Cardiac muscle cell (in vitro differentiated cells and primary cell): ENCODE measurements around the gene LYST. TPM values are rescaled to one million over a fixed set of nuclear protein-coding genes. Genes with fewer than 3 reads are reported as not detected.

ENCODE experiments used
- DNase-seq, 2 donors: peaks; one replicate each; pipeline versions ENCODE4 v3.0.0 to v3.0.0-alpha.2; 2010 to 2017; ENCODE audit warnings: low read depth in 1 of 2, low spot score in 1 of 2
- H3K27ac ChIP-seq: fragments of 200-600 bp; sonication (generic); 2 replicates; pipeline ENCODE4 v1.5.1; 2016
- H3K27me3 ChIP-seq: fragments of 200-600 bp; sonication (generic); 2 replicates; pipeline ENCODE4 v1.6.0; 2016; ENCODE audit warnings: control low read depth
- H3K36me3 ChIP-seq: fragments of 200-600 bp; sonication (generic); 2 replicates; pipeline ENCODE4 v1.5.1; 2016; ENCODE audit warnings: control low read depth
- H3K4me1 ChIP-seq: fragments of 200-600 bp; sonication (generic); 2 replicates; pipeline ENCODE4 v1.8.1; 2017; ENCODE audit warnings: low read depth, mild to moderate bottlenecking, mixed run types
- H3K4me3 ChIP-seq: fragments of 200-600 bp; sonication (generic); 2 replicates; pipeline ENCODE4 v1.5.1; 2016; ENCODE audit warnings: mild to moderate bottlenecking
- H3K9me3 ChIP-seq: fragments of 200-600 bp; sonication (generic); 2 replicates; pipeline ENCODE4 v1.5.1; 2017; ENCODE audit warnings: low read depth, mild to moderate bottlenecking, control low read depth
- polyA plus RNA-seq: library from polyadenylated mRNA; unstranded; fragments of >200 nt; fragmentation: Nextera tagmentation; extraction: Ambion mirVana; gene quantifications from 2 replicates; pipeline ENCODE4 v1.2.1, GENCODE V29; 2016
- total RNA-seq: library from RNA; depleted of rRNA; stranded (reverse); fragments of >200 nt; gene quantifications from 2 replicates; pipeline ENCODE4 v1.2.3, GENCODE V29; 2016
- TF ChIP-seq, protein P1 (sequence below): IDR thresholded peaks from 2 replicates; pipeline ENCODE4 v1.5.1; 2012; ENCODE audit warnings: low read depth, mild to moderate bottlenecking, low read length

The LYST gene
- total and polyA plus RNA-seq, 2 experiments from 2014 or later: 4.5 to 5.2 TPM

DNA sequence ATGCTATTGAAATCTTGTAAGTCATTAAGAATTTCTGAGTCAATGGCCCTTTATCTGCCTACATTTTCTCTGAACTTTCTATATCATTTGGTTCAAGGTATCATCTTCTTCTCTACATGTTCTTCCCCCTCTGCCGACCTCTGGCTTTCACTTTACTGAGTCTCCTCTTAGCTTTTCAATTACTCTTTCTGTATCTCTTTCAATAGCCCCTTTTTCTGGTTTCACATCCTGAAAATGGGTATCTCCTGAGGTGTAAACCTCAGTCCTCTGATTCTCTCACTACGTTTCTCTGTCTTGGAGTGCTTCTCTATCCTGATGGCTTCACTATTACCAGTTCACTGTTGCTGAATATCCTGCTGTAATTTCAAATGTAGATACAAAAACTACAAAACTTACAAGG is 98.9 kb downstream of the LYST start:
- H3K27me3 ChIP-seq: no peaks in the 10 kb centered on the region
- no peaks in the 10 kb centered on the region for H3K36me3 ChIP-seq
- no peaks in the 10 kb centered on the region for H3K9me3 ChIP-seq
- H3K4me1 ChIP-seq: no peaks in the 10 kb centered on the region
- TF ChIP-seq, protein P1, sequence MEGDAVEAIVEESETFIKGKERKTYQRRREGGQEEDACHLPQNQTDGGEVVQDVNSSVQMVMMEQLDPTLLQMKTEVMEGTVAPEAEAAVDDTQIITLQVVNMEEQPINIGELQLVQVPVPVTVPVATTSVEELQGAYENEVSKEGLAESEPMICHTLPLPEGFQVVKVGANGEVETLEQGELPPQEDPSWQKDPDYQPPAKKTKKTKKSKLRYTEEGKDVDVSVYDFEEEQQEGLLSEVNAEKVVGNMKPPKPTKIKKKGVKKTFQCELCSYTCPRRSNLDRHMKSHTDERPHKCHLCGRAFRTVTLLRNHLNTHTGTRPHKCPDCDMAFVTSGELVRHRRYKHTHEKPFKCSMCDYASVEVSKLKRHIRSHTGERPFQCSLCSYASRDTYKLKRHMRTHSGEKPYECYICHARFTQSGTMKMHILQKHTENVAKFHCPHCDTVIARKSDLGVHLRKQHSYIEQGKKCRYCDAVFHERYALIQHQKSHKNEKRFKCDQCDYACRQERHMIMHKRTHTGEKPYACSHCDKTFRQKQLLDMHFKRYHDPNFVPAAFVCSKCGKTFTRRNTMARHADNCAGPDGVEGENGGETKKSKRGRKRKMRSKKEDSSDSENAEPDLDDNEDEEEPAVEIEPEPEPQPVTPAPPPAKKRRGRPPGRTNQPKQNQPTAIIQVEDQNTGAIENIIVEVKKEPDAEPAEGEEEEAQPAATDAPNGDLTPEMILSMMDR: no peak
- H3K4me3 ChIP-seq: no peak overlapping the region
- no peak for DNase-seq
- no peak overlapping the region for H3K27ac ChIP-seq

DNA sequence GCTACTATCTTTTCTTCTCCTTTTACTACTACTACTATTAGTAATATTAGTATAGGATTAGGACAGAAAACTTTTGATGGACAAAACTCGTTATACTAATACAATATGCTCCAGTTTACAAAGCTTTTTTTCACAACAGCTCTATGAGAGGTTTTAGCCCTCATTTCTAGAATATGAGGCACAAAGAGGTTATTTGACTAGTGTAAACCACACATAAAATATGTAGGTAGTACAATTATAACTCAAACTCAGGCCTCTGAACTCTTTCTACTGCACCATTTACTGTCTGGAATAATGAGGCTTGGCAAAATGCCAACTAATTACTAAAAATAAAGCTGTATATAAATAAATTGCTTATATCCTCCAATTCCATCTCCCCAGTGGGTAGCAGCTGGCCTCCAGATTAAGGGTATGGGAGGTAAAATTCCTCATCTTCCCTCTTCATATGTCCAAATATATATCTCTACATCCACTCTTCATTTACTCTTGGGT is 99.9 kb downstream of the LYST start:
- H3K27ac ChIP-seq: no peak overlapping the region
- no peak overlapping the region for H3K4me3 ChIP-seq
- DNase-seq: no peak
- TF ChIP-seq, protein P1: no peak
- H3K9me3 ChIP-seq: no peaks in the 10 kb centered on the region
- no peaks in the 10 kb centered on the region for H3K4me1 ChIP-seq
- H3K27me3 ChIP-seq: no peaks in the 10 kb centered on the region
- H3K36me3 ChIP-seq: no peaks in the 10 kb centered on the region

DNA sequence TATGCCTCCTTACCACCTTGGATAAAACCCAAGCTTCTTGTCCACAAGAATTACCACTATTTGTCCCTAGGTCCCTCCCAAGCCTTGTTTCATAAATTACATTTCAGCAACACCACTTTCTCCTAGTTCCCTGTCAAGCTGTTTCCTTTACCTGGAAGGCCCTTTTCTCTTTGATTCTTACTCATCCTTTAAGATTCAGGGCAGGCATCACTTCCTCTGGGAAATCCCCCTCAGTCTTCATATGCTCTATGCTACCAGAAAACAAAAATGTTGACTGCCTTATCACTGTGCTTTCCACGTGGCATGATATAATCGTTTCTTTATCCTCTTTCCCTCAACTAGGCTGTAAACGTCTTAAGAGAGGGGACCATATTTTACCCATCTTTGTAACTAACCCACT is 102.7 kb downstream of the LYST start:
- Histone ChIP-seq H3K4me1 (no peaks in the 10 kb centered on the region), H3K27me3 (no peaks in the 10 kb centered on the region), H3K4me3 (no peak overlapping the region), H3K9me3 (no peaks in the 10 kb centered on the region), H3K27ac (no peak overlapping the region), H3K36me3 (no peaks in the 10 kb centered on the region)
- TF ChIP-seq, protein P1: no peak
- no peak for DNase-seq

DNA sequence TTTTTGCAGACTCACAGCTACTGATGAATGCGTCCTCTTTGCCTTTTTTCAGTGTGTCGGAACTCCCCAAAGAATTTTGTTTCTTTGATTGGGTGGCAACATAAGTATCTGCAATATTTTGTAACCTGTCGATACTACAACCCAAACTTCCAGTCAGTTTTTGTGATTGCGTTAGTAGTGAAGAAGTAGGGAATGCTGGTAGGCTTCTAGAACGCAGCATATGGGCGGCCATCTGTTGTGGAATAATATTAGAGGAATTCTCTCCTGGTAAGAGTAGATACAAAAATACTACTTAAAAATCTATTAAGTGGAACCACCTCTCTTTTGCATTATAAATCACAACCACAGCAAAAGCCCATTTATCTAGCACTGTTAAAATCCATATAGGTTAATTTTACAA is 107.4 kb downstream of the LYST start:
- TF ChIP-seq, protein P1: no peak
- Histone ChIP-seq H3K36me3 (no peaks in the 10 kb centered on the region), H3K9me3 (no peaks in the 10 kb centered on the region), H3K27ac (no peak overlapping the region), H3K4me3 (no peak overlapping the region), H3K4me1 (no peaks in the 10 kb centered on the region), H3K27me3 (no peaks in the 10 kb centered on the region)
- DNase-seq: no peak

DNA sequence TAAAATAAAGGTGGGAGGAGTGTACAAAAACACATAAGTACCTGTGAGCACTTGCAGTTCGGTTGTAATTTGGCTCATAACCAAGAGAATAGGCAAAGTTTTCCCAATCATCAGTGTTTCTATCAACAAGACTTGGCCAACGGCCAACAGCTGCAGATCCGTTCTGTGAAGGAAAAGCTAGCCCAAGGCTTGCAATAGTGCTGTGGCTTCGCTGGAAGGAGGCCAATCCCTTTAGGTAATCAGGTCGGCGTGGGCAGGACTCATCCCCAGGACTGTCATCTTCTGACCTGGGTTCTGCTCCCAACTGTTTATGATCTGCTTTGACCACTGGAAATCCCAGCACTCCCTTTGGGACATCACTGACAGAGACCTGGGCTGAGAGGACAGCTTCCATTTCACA is 107.8 kb downstream of the LYST start:
- no peaks in the 10 kb centered on the region for H3K9me3 ChIP-seq
- H3K36me3 ChIP-seq: no peaks in the 10 kb centered on the region
- no peak overlapping the region for H3K4me3 ChIP-seq
- H3K4me1 ChIP-seq: no peaks in the 10 kb centered on the region
- DNase-seq: peak in 1 of 2 donors; percentile 37
- no peaks in the 10 kb centered on the region for H3K27me3 ChIP-seq
- H3K27ac ChIP-seq: no peak overlapping the region
- TF ChIP-seq, protein P1: no peak
